MM.1S (cell line): ENCODE data around the gene EP300.
A peak's percentile ranks its signal among the peaks of the same experiment; 100 is the strongest.

Experiments used
- DNase-seq: peaks from one replicate; pipeline ENCODE4 v3.0.0-alpha.2; 2015
- H2AFZ ChIP-seq: fragments of 300-600 bp; sonication (generic); 2 replicates; pipeline ENCODE4 v1.6.0; 2016; ENCODE audit warnings: antibody characterized with exemption, low read length
- H3F3A ChIP-seq: fragments of 300-600 bp; sonication (generic); 2 replicates; pipeline ENCODE4 v1.6.1; 2016; ENCODE audit warnings: mild to moderate bottlenecking, antibody characterized with exemption, low read length, moderate library complexity, mixed read lengths; ENCODE audit not compliant: insufficient read depth
- H3K27ac ChIP-seq: fragments of 300-600 bp; sonication (generic); 2 replicates; pipeline ENCODE4 v1.5.1; 2016; ENCODE audit warnings: mild to moderate bottlenecking, low read length
- H3K27me3 ChIP-seq: fragments of 300-600 bp; sonication (generic); replicated peaks from 2 replicates; pipeline ENCODE4 v1.6.0; 2016; ENCODE audit warnings: low read length; ENCODE audit not compliant: insufficient read depth
- H3K36me3 ChIP-seq: fragments of 300-600 bp; sonication (generic); replicated peaks from 2 replicates; pipeline ENCODE4 v1.6.1; 2016; ENCODE audit warnings: mild to moderate bottlenecking, low read length, mixed read lengths; ENCODE audit not compliant: insufficient read depth
- H3K4me1 ChIP-seq: fragments of 300-600 bp; sonication (generic); 2 replicates; pipeline ENCODE4 v1.6.1; 2016; ENCODE audit warnings: low read length, mixed read lengths
- H3K4me2 ChIP-seq: fragments of 300-600 bp; sonication (generic); 2 replicates; pipeline ENCODE4 v1.6.0; 2016; ENCODE audit warnings: low read depth, low read length
- H3K4me3 ChIP-seq: fragments of 300-600 bp; sonication (generic); 2 replicates; pipeline ENCODE4 v1.5.1; 2016; ENCODE audit warnings: low read length, mixed read lengths
- H3K79me2 ChIP-seq: fragments of 300-600 bp; sonication (generic); 2 replicates; pipeline ENCODE4 v1.6.1; 2016; ENCODE audit warnings: mixed run types, low read length, mixed read lengths
- H3K9ac ChIP-seq: fragments of 300-600 bp; sonication (generic); 2 replicates; pipeline ENCODE4 v1.6.1; 2016; ENCODE audit warnings: low read length, mixed read lengths
- H3K9me2 ChIP-seq: fragments of 300-600 bp; sonication (generic); replicated peaks from 2 replicates; pipeline ENCODE4 v1.6.1; 2016; ENCODE audit warnings: mild to moderate bottlenecking, low read length, mixed read lengths; ENCODE audit not compliant: insufficient read depth
- H3K9me3 ChIP-seq: fragments of 300-600 bp; sonication (generic); replicated peaks from 2 replicates; pipeline ENCODE4 v1.6.1; 2016; ENCODE audit warnings: mild to moderate bottlenecking, low read length, mixed read lengths; ENCODE audit not compliant: insufficient read depth
- H4K20me1 ChIP-seq: fragments of 300-600 bp; sonication (generic); 2 replicates; pipeline ENCODE4 v1.6.1; 2016; ENCODE audit warnings: mild to moderate bottlenecking, low read length, moderate library complexity, mixed read lengths; ENCODE audit not compliant: insufficient read depth
- CTCF ChIP-seq: fragments of 300-600 bp; sonication (generic); IDR thresholded peaks from 2 replicates; pipeline ENCODE4 v1.5.1; 2016; ENCODE audit warnings: antibody characterized with exemption, low read length, mixed read lengths
- EZH2 ChIP-seq: fragments of 300-600 bp; sonication (generic); optimal IDR thresholded peaks from 2 replicates; pipeline ENCODE3; 2017; ENCODE audit warnings: low read depth, mild to moderate bottlenecking, antibody characterized with exemption, low read length, mixed read lengths
- EZH2phosphoT487 ChIP-seq: fragments of 300-600 bp; sonication (generic); IDR thresholded peaks from 2 replicates; pipeline ENCODE4 v1.6.1; 2018; ENCODE audit warnings: antibody characterized with exemption, low read length

Gene EP300

DNA sequence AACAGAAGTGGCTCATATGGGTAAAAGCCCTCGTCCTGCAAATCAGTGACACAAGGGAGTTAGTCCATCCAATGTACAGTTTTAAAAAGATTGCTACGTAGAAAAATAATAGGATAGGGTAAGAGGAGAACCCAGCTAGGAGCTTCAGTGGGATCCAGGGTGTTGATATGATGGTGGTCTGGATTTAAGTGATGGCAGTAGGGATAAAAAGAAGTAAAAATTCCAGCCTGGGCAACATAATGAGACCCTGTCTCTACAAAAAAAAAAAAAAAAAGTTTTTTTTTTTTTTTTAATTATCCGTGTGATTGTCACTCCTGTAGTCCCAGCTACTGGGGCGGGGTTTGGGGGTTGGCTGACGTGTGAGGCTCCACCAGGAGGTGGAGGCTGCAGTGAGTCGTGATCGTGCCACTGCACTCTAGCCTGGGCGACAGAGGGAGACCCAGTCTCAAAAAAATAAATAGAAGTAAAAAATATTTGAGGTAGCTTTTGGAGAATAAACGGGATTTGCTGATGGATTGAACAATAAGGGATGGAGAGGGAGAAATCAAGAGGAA lies 105.7 kb downstream of the EP300 start:
- Histone ChIP-seq H4K20me1 (no peaks in the 10 kb centered on the region), H3K27me3 (0 out of 2 replicates have a peak, but pooled peaks cover 6% of the 10 kb centered on the region), H3K27ac (no peak overlapping the region), H3K4me1 (no peaks in the 10 kb centered on the region), H3F3A (no peaks in the 10 kb centered on the region), H3K4me2 (peak overlapping the region; percentile 96), H3K79me2 (no peaks in the 10 kb centered on the region), H3K36me3 (no peaks in the 10 kb centered on the region), H3K9me3 (no peaks in the 10 kb centered on the region), H3K9ac (peak overlapping the region; percentile 38; the same call in 1 of the 2 replicates), H2AFZ (peak overlapping the region; percentile 87), H3K9me2 (no peaks in the 10 kb centered on the region), H3K4me3 (peak overlapping the region; percentile 90)
- DNase-seq, result peak; percentile 55
- TF ChIP-seq EZH2phosphoT487 (no peak), CTCF (no peak), EZH2 (no peak)

DNA sequence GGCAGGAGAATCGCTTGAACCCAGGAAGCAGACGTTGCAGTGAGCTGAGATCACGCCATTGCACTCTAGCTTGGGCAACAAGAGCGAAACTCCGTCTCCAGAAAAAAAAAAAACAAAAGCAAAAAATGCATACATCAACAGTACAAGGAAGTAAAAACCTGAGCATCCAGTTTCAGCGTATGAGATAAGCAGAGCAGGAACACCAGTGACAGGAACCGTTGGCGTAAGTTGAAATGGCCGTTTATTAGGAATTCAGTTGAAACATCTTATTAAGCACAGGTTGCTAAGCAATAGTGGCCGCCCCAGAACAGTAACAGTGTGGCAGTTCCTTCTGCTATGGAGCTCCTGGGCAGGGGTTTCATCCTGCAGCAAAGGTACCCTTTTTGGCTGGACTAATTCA lies 108.7 kb downstream of the EP300 start:
- no peak overlapping the region for H3K9ac ChIP-seq

GRCh38 chr22:41203118-41203517 lies 110.7 kb downstream of the EP300 start:
- Histone ChIP-seq H3K4me1 (no peaks in the 10 kb centered on the region), H3K36me3 (no peaks in the 10 kb centered on the region), H2AFZ (no peak overlapping the region), H4K20me1 (no peaks in the 10 kb centered on the region), H3K79me2 (peaks cover 28% of the 10 kb centered on the region), H3K27ac (no peak overlapping the region), H3K9ac (no peak overlapping the region), H3K27me3 (0 out of 2 replicates have a peak, but pooled peaks cover 6% of the 10 kb centered on the region), H3K4me2 (no peak overlapping the region), H3K9me3 (no peaks in the 10 kb centered on the region), H3K9me2 (no peaks in the 10 kb centered on the region), H3K4me3 (no peak overlapping the region), H3F3A (no peaks in the 10 kb centered on the region)
- no peak for DNase-seq
- TF ChIP-seq CTCF, result no peak
- TF ChIP-seq EZH2phosphoT487, result no peak
- TF ChIP-seq EZH2, result no peak

More for the DNA sequence above, 108.7 kb downstream of the EP300 start:
- no peaks in the 10 kb centered on the region for H3K9me2 ChIP-seq
- DNase-seq, result no peak
- H2AFZ ChIP-seq, result no peak overlapping the region
- no peaks in the 10 kb centered on the region for H3F3A ChIP-seq
- H3K9me3 ChIP-seq, result no peaks in the 10 kb centered on the region
- no peak overlapping the region for H3K27ac ChIP-seq
- no peaks in the 10 kb centered on the region for H3K4me1 ChIP-seq
- H3K36me3 ChIP-seq, result no peaks in the 10 kb centered on the region
- H3K4me2 ChIP-seq, result no peak overlapping the region
- H3K79me2 ChIP-seq, result peaks cover 10% of the 10 kb centered on the region
- 0 out of 2 replicates have a peak, but pooled peaks cover 6% of the 10 kb centered on the region for H3K27me3 ChIP-seq
- TF ChIP-seq EZH2phosphoT487, result no peak
- no peak for TF ChIP-seq EZH2
- TF ChIP-seq CTCF, result no peak
- no peaks in the 10 kb centered on the region for H4K20me1 ChIP-seq
- no peak overlapping the region for H3K4me3 ChIP-seq
